A673 (cell line): ENCODE measurements around the gene MAP2K6. TPM values are rescaled to one million over a fixed set of nuclear protein-coding genes. Genes with fewer than 3 reads are reported as not detected.

Experiments used
- BruUV-seq: library from RNA; stranded (reverse); fragments of 400-500 nt; replicated peaks from 2 replicates; lab custom pipeline; 2021; lab: Mats Ljungman, UMichigan
- CTCF ChIA-PET: fragments of 300-600 bp; sonication (Branson Sonifier 250); formaldehyde crosslinking; loops from one replicate; lab custom pipeline; 2022; ENCODE audit warnings: antibody characterized with exemption; lab: Charles Lee
- POLR2A ChIA-PET: fragments of 300-600 bp; sonication (Branson Sonifier 250); formaldehyde crosslinking; loops from one replicate; lab custom pipeline; 2022; ENCODE audit warnings: antibody characterized with exemption; ENCODE audit not compliant: low non-redundant PET; lab: Charles Lee
- DNase-seq: peaks from one replicate; pipeline ENCODE4 v3.0.0-alpha.2; 2015; ENCODE audit warnings: low spot score
- H3K27ac ChIP-seq: fragments of 200-600 bp; sonication (generic); 2 replicates; pipeline ENCODE4 v1.5.1; 2016; ENCODE audit warnings: mixed run types, low read depth, mild to moderate bottlenecking, mixed read lengths, antibody characterized with exemption, low read length; ENCODE audit not compliant: poor library complexity, severe bottlenecking
- H3K27me3 ChIP-seq: fragments of 200-600 bp; sonication (generic); replicated peaks from 2 replicates; pipeline ENCODE4 v1.6.1; 2017; ENCODE audit warnings: mixed run types, low read depth, mild to moderate bottlenecking, mixed read lengths, antibody characterized with exemption, low read length; ENCODE audit not compliant: insufficient read depth, poor library complexity
- H3K36me3 ChIP-seq: fragments of 200-600 bp; sonication (generic); 2 replicates; pipeline ENCODE4 v1.6.1; 2016; ENCODE audit warnings: mixed run types, mild to moderate bottlenecking, mixed read lengths, antibody characterized with exemption, low read length; ENCODE audit not compliant: insufficient read depth, poor library complexity, severe bottlenecking
- H3K4me1 ChIP-seq: fragments of 200-600 bp; sonication (generic); 2 replicates; pipeline ENCODE4 v1.6.1; 2017; ENCODE audit warnings: mixed run types, mild to moderate bottlenecking, mixed read lengths, antibody characterized with exemption, low read length; ENCODE audit not compliant: insufficient read depth, poor library complexity, severe bottlenecking
- H3K4me3 ChIP-seq: fragments of 200-600 bp; sonication (generic); 2 replicates; pipeline ENCODE4 v1.5.1; 2016; ENCODE audit warnings: low read depth, mixed run types, mild to moderate bottlenecking, mixed read lengths, low read length; ENCODE audit not compliant: poor library complexity, severe bottlenecking
- H3K9me3 ChIP-seq: fragments of 200-600 bp; sonication (generic); 2 replicates; pipeline ENCODE4 v1.6.1; 2016; ENCODE audit warnings: mixed run types, low read depth, mild to moderate bottlenecking, mixed read lengths, antibody characterized with exemption, low read length; ENCODE audit not compliant: poor library complexity, severe bottlenecking
- CTCF ChIP-seq: fragments of 300-800, 200-600 bp; sonication (generic); conservative IDR thresholded peaks from 2 replicates; pipeline ENCODE4 v1.5.1; 2017; ENCODE audit warnings: low read depth, mild to moderate bottlenecking, antibody characterized with exemption, low read length, moderate library complexity, mixed read lengths
- EZH2 ChIP-seq: fragments of 200-600 bp; sonication (generic); IDR thresholded peaks from 2 replicates; pipeline ENCODE4 v1.6.1; 2017; ENCODE audit warnings: borderline replicate concordance, low read depth, mild to moderate bottlenecking, mixed read lengths, antibody characterized with exemption, low read length; ENCODE audit not compliant: poor library complexity, severe bottlenecking
- intact Hi-C: fragments of 100-400 bp; cut with micrococcal nuclease; formaldehyde crosslinking; loops from one replicate; pipeline ENCODE4 v1.10.0; 2022; ENCODE audit not compliant: unreplicated experiment
- total RNA-seq: library from RNA; stranded (reverse); gene quantifications from 2 replicates; pipeline ENCODE4 v1.2.3, GENCODE V29; 2021

Gene MAP2K6
- total RNA-seq, 1 experiment from 2014 or later, result 14.1 TPM

- TF ChIP-seq CTCF (no peak), EZH2 (no peak)
- CTCF ChIA-PET, result interaction anchor here (0.6 kb wide), 1 partner anchor 10 kb away, joined by 3 read pairs; no protein-coding TSS in a partner anchor
- Histone ChIP-seq H3K27me3 (no peaks in the 10 kb centered on the region), H3K27ac (no peak overlapping the region), H3K36me3 (no peaks in the 10 kb centered on the region), H3K9me3 (no peaks in the 10 kb centered on the region), H3K4me3 (no peak overlapping the region), H3K4me1 (no peaks in the 10 kb centered on the region)
- DNase-seq, result no peak
- intact Hi-C loops, result loop anchor here (5.0 kb wide), 1 partner anchor 254 kb away; no protein-coding TSS in a partner anchor
- no TSS peak for BruUV-seq
- POLR2A ChIA-PET, result interaction anchor here (0.6 kb wide), 1 partner anchor 233 kb away, joined by 7 read pairs; no protein-coding TSS in a partner anchor
These were observed 101.7 kb downstream of the MAP2K6 start for GRCh38 chr17:69516225-69516624.

- DNase-seq, result no peak
- BruUV-seq, result no TSS peak
- no peaks in the 10 kb centered on the region for H3K27me3 ChIP-seq
- no peak overlapping the region for H3K27ac ChIP-seq
- H3K4me1 ChIP-seq, result no peaks in the 10 kb centered on the region
- intact Hi-C loops, result loop anchor here (5.0 kb wide), 1 partner anchor 255 kb away; no protein-coding TSS in a partner anchor
- no peak overlapping the region for H3K4me3 ChIP-seq
- TF ChIP-seq CTCF (no peak), EZH2 (no peak)
- H3K36me3 ChIP-seq, result no peaks in the 10 kb centered on the region
- CTCF ChIA-PET, result no interaction called here
- POLR2A ChIA-PET, result no interaction called here
- H3K9me3 ChIP-seq, result no peaks in the 10 kb centered on the region
These were observed 102.4 kb downstream of the MAP2K6 start for GRCh38 chr17:69516911-69517310.

- no peaks in the 10 kb centered on the region for H3K27me3 ChIP-seq
- H3K4me3 ChIP-seq, result no peak overlapping the region
- no peak overlapping the region for H3K27ac ChIP-seq
- TF ChIP-seq EZH2 (no peak), CTCF (no peak)
- CTCF ChIA-PET, result no interaction called here
- H3K9me3 ChIP-seq, result no peaks in the 10 kb centered on the region
- POLR2A ChIA-PET, result no interaction called here
- intact Hi-C loops, result loop anchor here (5.0 kb wide), 1 partner anchor 257 kb away; no protein-coding TSS in a partner anchor
- H3K36me3 ChIP-seq, result no peaks in the 10 kb centered on the region
- H3K4me1 ChIP-seq, result no peaks in the 10 kb centered on the region
- BruUV-seq, result no TSS peak
- DNase-seq, result no peak
These were observed 104.5 kb downstream of the MAP2K6 start for GRCh38 chr17:69518951-69519350.
